Trophoblast cell (in vitro differentiated cells and primary cell): ENCODE results near the gene MAPT.
A peak's percentile ranks its signal among the peaks of the same experiment; 100 is the strongest.

Experiments
- DNase-seq, 2 donors: peaks; one replicate each; pipeline ENCODE4 v3.0.0-alpha.2; 2016
- H2AFZ ChIP-seq: 2 replicates; pipeline ENCODE4 v1.6.1; 2013; ENCODE audit warnings: low read length, moderate library complexity, mild to moderate bottlenecking; ENCODE audit not compliant: insufficient read depth, poor library complexity
- H2AK5ac ChIP-seq: 2 replicates; pipeline ENCODE4 v1.6.1; 2013; ENCODE audit warnings: mild to moderate bottlenecking, low read length
- H2BK120ac ChIP-seq: 2 replicates; pipeline ENCODE4 v1.6.1; 2013; ENCODE audit warnings: low read length, mild to moderate bottlenecking, moderate library complexity; ENCODE audit not compliant: insufficient read depth, poor library complexity
- H2BK12ac ChIP-seq: 2 replicates; pipeline ENCODE4 v1.6.1; 2013; ENCODE audit warnings: mild to moderate bottlenecking, low read length, moderate library complexity
- H2BK5ac ChIP-seq: 2 replicates; pipeline ENCODE4 v1.6.1; 2013; ENCODE audit warnings: low read length, low read depth, moderate library complexity, mild to moderate bottlenecking; ENCODE audit not compliant: poor library complexity
- H3K14ac ChIP-seq: 2 replicates; pipeline ENCODE4 v1.6.1; 2013; ENCODE audit warnings: mild to moderate bottlenecking, low read length
- H3K18ac ChIP-seq: 2 replicates; pipeline ENCODE4 v1.6.1; 2013; ENCODE audit warnings: mild to moderate bottlenecking, low read length
- H3K23ac ChIP-seq: 2 replicates; pipeline ENCODE4 v1.6.1; 2013; ENCODE audit warnings: low read length
- H3K27ac ChIP-seq: 2 replicates; pipeline ENCODE4 v1.5.1; 2013; ENCODE audit warnings: low read depth, mild to moderate bottlenecking, inconsistent platforms, low read length, moderate library complexity
- H3K27me3 ChIP-seq: 2 replicates; pipeline ENCODE4 v1.6.1; 2013; ENCODE audit warnings: inconsistent platforms, mild to moderate bottlenecking, low read length, moderate library complexity; ENCODE audit not compliant: insufficient read depth
- H3K36me3 ChIP-seq, 2 experiments: 1 replicate in 1 of 2; 2 replicates in 1 of 2; pipeline ENCODE4 v1.6.1; 2013; ENCODE audit warnings: low read length in 2 of 2, mild to moderate bottlenecking in 2 of 2, moderate library complexity in 1 of 2; ENCODE audit not compliant: insufficient read depth in 2 of 2, control insufficient read depth in 1 of 2
- H3K4ac ChIP-seq: 2 replicates; pipeline ENCODE4 v1.6.1; 2013; ENCODE audit warnings: low read depth, mild to moderate bottlenecking, low read length, moderate library complexity
- H3K4me1 ChIP-seq, 2 experiments: 1 replicate in 1 of 2; 2 replicates in 1 of 2; pipeline ENCODE4 v1.6.1; 2013; ENCODE audit warnings: low read length in 2 of 2, mild to moderate bottlenecking in 2 of 2, moderate library complexity in 1 of 2; ENCODE audit not compliant: insufficient read depth in 2 of 2, control insufficient read depth in 1 of 2
- H3K4me2 ChIP-seq: 2 replicates; pipeline ENCODE4 v1.6.1; 2013; ENCODE audit warnings: inconsistent platforms, mild to moderate bottlenecking, low read length, moderate library complexity
- H3K4me3 ChIP-seq: 2 replicates; pipeline ENCODE4 v1.5.1; 2013; ENCODE audit warnings: mild to moderate bottlenecking, low read depth, low read length, inconsistent platforms
- H3K79me1 ChIP-seq: one replicate; pipeline ENCODE4 v1.6.1; 2013; ENCODE audit warnings: low read length
- H3K79me2 ChIP-seq: 2 replicates; pipeline ENCODE4 v1.6.1; 2013; ENCODE audit warnings: low read length, mild to moderate bottlenecking; ENCODE audit not compliant: control insufficient read depth, insufficient read depth, poor library complexity
- H3K9ac ChIP-seq: 2 replicates; pipeline ENCODE4 v1.6.1; 2013; ENCODE audit warnings: mild to moderate bottlenecking, low read length
- H3K9me3 ChIP-seq: 2 replicates; pipeline ENCODE4 v1.6.1; 2013; ENCODE audit warnings: low read depth, mild to moderate bottlenecking, control low read depth, inconsistent platforms, low read length; ENCODE audit not compliant: insufficient read depth
- H4K12ac ChIP-seq: 2 replicates; pipeline ENCODE4 v1.6.1; 2013; ENCODE audit warnings: low read depth, mild to moderate bottlenecking, low read length, moderate library complexity
- H4K8ac ChIP-seq: 2 replicates; pipeline ENCODE4 v1.6.1; 2013; ENCODE audit warnings: low read depth, mild to moderate bottlenecking, low read length, moderate library complexity
- H4K91ac ChIP-seq: one replicate; pipeline ENCODE4 v1.6.1; 2013; ENCODE audit warnings: low read depth, mild to moderate bottlenecking, low read length, moderate library complexity
- whole genome bisulfite sequencing: extraction: QIAGEN DNeasy Blood & Tissue Kit; methylation state at CpG from one replicate; pipeline ENCODE4 v1.1.7; 2013; ENCODE audit warnings: missing lambda C conversion rate; ENCODE audit not compliant: insufficient read length, insufficient coverage; ENCODE audit errors: extremely low coverage; 5-methylcytosine and 5-hydroxymethylcytosine counted together

Gene MAPT

GRCh38 chr17:45986056-45986455, 91.7 kb downstream of the MAPT start:
- H3K9me3 ChIP-seq, result peaks cover 2% of the 10 kb centered on the region
- no peaks in the 10 kb centered on the region for H3K4me1 ChIP-seq
- no peaks in the 10 kb centered on the region for H3K79me2 ChIP-seq
- H3K36me3 ChIP-seq, result no peaks in the 10 kb centered on the region
- H3K18ac ChIP-seq, result no peak overlapping the region
- no peak overlapping the region for H3K9ac ChIP-seq
- no peak overlapping the region for H4K8ac ChIP-seq
- H3K79me1 ChIP-seq, result no peaks in the 10 kb centered on the region
- no peak overlapping the region for H2BK5ac ChIP-seq
- WGBS, result no CpG with 5 or more reads among the region's 4 CpGs
- no peak overlapping the region for H3K4me2 ChIP-seq
- H2AFZ ChIP-seq, result no peak overlapping the region
- no peak overlapping the region for H4K91ac ChIP-seq
- no peak overlapping the region for H2BK120ac ChIP-seq
- H4K12ac ChIP-seq, result no peak overlapping the region
- peak in 1 of 2 donors; percentile 37 for DNase-seq
- no peaks in the 10 kb centered on the region for H3K27me3 ChIP-seq
- H3K4ac ChIP-seq, result no peak overlapping the region
- no peak overlapping the region for H3K4me3 ChIP-seq
- no peak overlapping the region for H3K27ac ChIP-seq
- H3K23ac ChIP-seq, result no peak overlapping the region
- H2BK12ac ChIP-seq, result peak overlapping the region; percentile 23
- no peak overlapping the region for H2AK5ac ChIP-seq
- H3K14ac ChIP-seq, result no peak overlapping the region

- Histone ChIP-seq H3K27ac (no peak overlapping the region), H2AK5ac (no peak overlapping the region), H3K36me3 (no peaks in the 10 kb centered on the region), H3K23ac (peak overlapping the region; percentile 18), H3K4ac (no peak overlapping the region), H2AFZ (no peak overlapping the region), H3K4me1 (no peaks in the 10 kb centered on the region), H3K27me3 (no peaks in the 10 kb centered on the region), H4K91ac (no peak overlapping the region), H4K8ac (no peak overlapping the region), H3K9ac (no peak overlapping the region), H2BK5ac (no peak overlapping the region), H3K14ac (no peak overlapping the region), H3K9me3 (peaks cover 2% of the 10 kb centered on the region), H3K79me2 (no peaks in the 10 kb centered on the region), H3K4me2 (no peak overlapping the region), H3K79me1 (no peaks in the 10 kb centered on the region), H4K12ac (no peak overlapping the region), H3K4me3 (no peak overlapping the region), H3K18ac (no peak overlapping the region), H2BK12ac (no peak overlapping the region), H2BK120ac (no peak overlapping the region)
- no CpG with 5 or more reads among the region's 5 CpGs for WGBS
- no peak for DNase-seq
Observed at GRCh38 chr17:45987706-45988105, 93.4 kb downstream of the MAPT start.

- Histone ChIP-seq H3K9ac (no peak overlapping the region), H2BK12ac (no peak overlapping the region), H4K8ac (no peak overlapping the region), H3K27me3 (no peaks in the 10 kb centered on the region), H3K27ac (no peak overlapping the region), H2AK5ac (no peak overlapping the region), H3K18ac (no peak overlapping the region), H3K23ac (no peak overlapping the region), H3K14ac (no peak overlapping the region), H3K9me3 (peaks cover 2% of the 10 kb centered on the region), H3K4me1 (no peaks in the 10 kb centered on the region), H3K79me1 (no peaks in the 10 kb centered on the region), H3K36me3 (no peaks in the 10 kb centered on the region), H3K4ac (no peak overlapping the region), H2BK5ac (no peak overlapping the region), H2AFZ (no peak overlapping the region), H2BK120ac (no peak overlapping the region), H4K91ac (no peak overlapping the region), H3K79me2 (no peaks in the 10 kb centered on the region), H3K4me2 (no peak overlapping the region), H4K12ac (no peak overlapping the region), H3K4me3 (no peak overlapping the region)
- WGBS, result no CpG with 5 or more reads among the region's 3 CpGs
- DNase-seq, result no peak
Observed at GRCh38 chr17:45989759-45990158, 95.4 kb downstream of the MAPT start.

- no peaks in the 10 kb centered on the region for H3K79me1 ChIP-seq
- no peak overlapping the region for H2BK5ac ChIP-seq
- H4K91ac ChIP-seq, result no peak overlapping the region
- H2BK12ac ChIP-seq, result no peak overlapping the region
- H3K36me3 ChIP-seq, result no peaks in the 10 kb centered on the region
- H2BK120ac ChIP-seq, result no peak overlapping the region
- H4K8ac ChIP-seq, result no peak overlapping the region
- no peak overlapping the region for H3K4ac ChIP-seq
- H2AFZ ChIP-seq, result no peak overlapping the region
- H3K4me2 ChIP-seq, result no peak overlapping the region
- no peak for DNase-seq
- H3K79me2 ChIP-seq, result no peaks in the 10 kb centered on the region
- H3K27ac ChIP-seq, result no peak overlapping the region
- no peak overlapping the region for H3K23ac ChIP-seq
- H3K4me1 ChIP-seq, result no peaks in the 10 kb centered on the region
- no peak overlapping the region for H2AK5ac ChIP-seq
- no peak overlapping the region for H3K14ac ChIP-seq
- peaks cover 2% of the 10 kb centered on the region for H3K9me3 ChIP-seq
- H3K9ac ChIP-seq, result no peak overlapping the region
- H4K12ac ChIP-seq, result no peak overlapping the region
- H3K27me3 ChIP-seq, result no peaks in the 10 kb centered on the region
- WGBS, result no CpG with 5 or more reads among the region's 6 CpGs
- no peak overlapping the region for H3K18ac ChIP-seq
- H3K4me3 ChIP-seq, result no peak overlapping the region
Observed at GRCh38 chr17:45990886-45991285, 96.5 kb downstream of the MAPT start.
